ENCODE results near the gene TRIM43. TPM values are rescaled to one million over a fixed set of nuclear protein-coding genes. Genes with fewer than 3 reads are reported as not detected.
"Not testable (repeated sequence)": the region's sequence is repeated elsewhere in the genome, so short reads cannot be mapped to it uniquely, and the experiment has no call there.

TRIM43 gene
- total RNA-seq, result not detected

DNA sequence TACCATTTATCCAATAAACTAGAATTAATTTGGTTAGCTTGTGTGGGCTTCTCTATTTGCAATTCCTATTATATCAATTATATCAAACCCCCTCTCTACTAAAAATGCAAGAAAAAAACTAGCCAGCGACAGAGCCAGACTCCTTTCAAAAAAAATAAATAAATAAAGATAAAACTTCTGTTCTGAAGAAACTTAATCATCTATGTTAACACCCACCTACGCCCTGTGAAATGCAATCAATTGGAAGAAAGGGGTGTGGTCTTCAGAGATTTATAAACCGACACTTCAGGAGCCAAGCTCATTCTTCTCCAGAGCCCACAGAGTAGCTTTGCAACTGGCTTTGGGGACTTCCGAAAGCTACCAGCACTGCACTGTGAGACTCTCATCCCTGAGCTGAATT, at the start of gene TRIM43:
Gene TRIM43 (plus strand): TSS at position 301 of the 400 bp plus-strand sequence. CDS start 2,023 bp downstream, outside the sequence.
- ATAC-seq; intact Hi-C loops (cut with DNase I); H3K4me3 ChIP-seq; H3K27me3 ChIP-seq; H3K4me1 ChIP-seq; DNase-seq; H3K27ac ChIP-seq; H3K9me3 ChIP-seq; H3K36me3 ChIP-seq (replicated peaks in 1 of 2; ENCODE audit: insufficient read depth in 1 of 2, low read depth in 2 of 2): not testable (repeated sequence)
- 57 to 86% methylated on average over 1 of the region's 4 CpGs for WGBS, 2 donors

- Histone ChIP-seq H3K36me3 (replicated peaks in 1 of 2; ENCODE audit: insufficient read depth in 1 of 2, low read depth in 2 of 2) (no peaks in the 10 kb centered on the region), H3K9me3 (no peaks in the 10 kb centered on the region), H3K4me1 (no peaks in the 10 kb centered on the region), H3K27me3 (no peaks in the 10 kb centered on the region), H3K4me3 (no peak overlapping the region), H3K27ac (no peak overlapping the region)
- WGBS, 2 donors, result 53 to 63% methylated on average over 17 of the region's 17 CpGs
- no peak for DNase-seq
- intact Hi-C loops (cut with DNase I), result no loop called here
- ATAC-seq, result no peak
- TF ChIP-seq, protein P1, sequence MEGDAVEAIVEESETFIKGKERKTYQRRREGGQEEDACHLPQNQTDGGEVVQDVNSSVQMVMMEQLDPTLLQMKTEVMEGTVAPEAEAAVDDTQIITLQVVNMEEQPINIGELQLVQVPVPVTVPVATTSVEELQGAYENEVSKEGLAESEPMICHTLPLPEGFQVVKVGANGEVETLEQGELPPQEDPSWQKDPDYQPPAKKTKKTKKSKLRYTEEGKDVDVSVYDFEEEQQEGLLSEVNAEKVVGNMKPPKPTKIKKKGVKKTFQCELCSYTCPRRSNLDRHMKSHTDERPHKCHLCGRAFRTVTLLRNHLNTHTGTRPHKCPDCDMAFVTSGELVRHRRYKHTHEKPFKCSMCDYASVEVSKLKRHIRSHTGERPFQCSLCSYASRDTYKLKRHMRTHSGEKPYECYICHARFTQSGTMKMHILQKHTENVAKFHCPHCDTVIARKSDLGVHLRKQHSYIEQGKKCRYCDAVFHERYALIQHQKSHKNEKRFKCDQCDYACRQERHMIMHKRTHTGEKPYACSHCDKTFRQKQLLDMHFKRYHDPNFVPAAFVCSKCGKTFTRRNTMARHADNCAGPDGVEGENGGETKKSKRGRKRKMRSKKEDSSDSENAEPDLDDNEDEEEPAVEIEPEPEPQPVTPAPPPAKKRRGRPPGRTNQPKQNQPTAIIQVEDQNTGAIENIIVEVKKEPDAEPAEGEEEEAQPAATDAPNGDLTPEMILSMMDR (IDR thresholded peaks at IDR 0.05), result no peak
Measured at GRCh38 chr2:95551055-95551568, 40.7 kb upstream of the TRIM43 start.

DNA sequence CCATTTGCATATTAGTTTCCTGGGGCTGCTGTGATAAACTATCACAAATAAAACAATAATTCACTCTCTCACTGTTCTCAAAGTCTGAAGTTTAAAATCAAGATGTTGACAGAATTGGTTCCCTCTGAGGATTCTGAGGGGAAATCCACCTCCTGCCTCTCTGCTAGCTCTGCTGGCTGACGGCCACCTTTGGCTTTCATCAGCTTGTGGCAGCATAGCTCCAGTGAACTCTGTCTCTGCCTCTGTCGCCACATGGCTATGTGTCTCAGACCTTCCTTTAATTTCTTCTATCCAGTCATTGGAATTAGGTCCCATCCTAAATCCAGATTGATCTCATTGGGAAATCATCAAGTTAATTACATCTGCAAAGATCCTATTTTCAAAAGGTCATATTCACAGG, 38.9 kb upstream of the TRIM43 start:
- TF ChIP-seq, protein P1 (IDR thresholded peaks at IDR 0.05), result no peak
- no peak for TF ChIP-seq POLR2A (IDR thresholded peaks at IDR 0.05)
- peak in 1 of 4 donors; percentile 18 for DNase-seq
- no peaks in the 10 kb centered on the region for H3K9me3 ChIP-seq
- 47 to 60% methylated on average over 2 of the region's 2 CpGs for WGBS, 2 donors
- no peak for ATAC-seq
- no peaks in the 10 kb centered on the region for H3K36me3 ChIP-seq (replicated peaks in 1 of 2; ENCODE audit: insufficient read depth in 1 of 2, low read depth in 2 of 2)
- intact Hi-C loops (cut with DNase I), result no loop called here
- no peak overlapping the region for H3K27ac ChIP-seq
- H3K4me1 ChIP-seq, result no peaks in the 10 kb centered on the region
- no peaks in the 10 kb centered on the region for H3K27me3 ChIP-seq
- H3K4me3 ChIP-seq, result no peak overlapping the region

- H3K36me3 ChIP-seq (replicated peaks in 1 of 2; ENCODE audit: insufficient read depth in 1 of 2, low read depth in 2 of 2), result no peaks in the 10 kb centered on the region
- no peak for DNase-seq
- intact Hi-C loops (cut with DNase I), result no loop called here
- H3K9me3 ChIP-seq, result no peaks in the 10 kb centered on the region
- no peak overlapping the region for H3K4me3 ChIP-seq
- no peaks in the 10 kb centered on the region for H3K27me3 ChIP-seq
- ATAC-seq, result no peak
- 41 to 42% methylated on average over 2 of the region's 2 CpGs for WGBS, 2 donors
- no peak overlapping the region for H3K27ac ChIP-seq
- no peak for TF ChIP-seq POLR2A (IDR thresholded peaks at IDR 0.05)
- TF ChIP-seq, protein P1 (IDR thresholded peaks at IDR 0.05), result no peak
- H3K4me1 ChIP-seq, result no peaks in the 10 kb centered on the region
Measured at GRCh38 chr2:95569170-95569569, 22.6 kb upstream of the TRIM43 start.

DNA sequence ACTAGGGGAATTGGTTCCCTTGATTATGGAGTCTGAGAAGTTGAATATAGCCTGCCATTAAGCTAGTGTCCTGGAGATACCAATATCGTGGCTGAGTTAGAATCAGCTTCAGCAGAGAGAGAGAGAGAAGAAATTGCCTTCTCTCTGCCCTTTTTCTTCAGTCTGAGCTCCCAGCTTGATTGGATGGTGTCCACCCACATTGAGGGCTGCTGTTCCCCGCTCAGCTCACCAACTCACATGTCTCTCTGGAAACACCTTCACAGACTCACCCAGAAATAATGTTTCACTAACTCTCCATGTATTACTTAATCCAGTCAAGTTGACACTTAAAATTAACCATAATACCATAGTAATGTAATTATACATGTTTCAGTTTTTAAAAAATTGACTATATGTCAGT, 17.9 kb upstream of the TRIM43 start:
- no peaks in the 10 kb centered on the region for H3K27me3 ChIP-seq
- no peak overlapping the region for H3K27ac ChIP-seq
- no peak for ATAC-seq
- H3K4me1 ChIP-seq, result no peaks in the 10 kb centered on the region
- TF ChIP-seq, protein P1 (IDR thresholded peaks at IDR 0.05), result no peak
- TF ChIP-seq POLR2A (IDR thresholded peaks at IDR 0.05), result no peak
- no peaks in the 10 kb centered on the region for H3K9me3 ChIP-seq
- DNase-seq, result no peak
- whole genome bisulfite sequencing, 2 donors, result 64 to 68% methylated on average over 2 of the region's 2 CpGs
- no peak overlapping the region for H3K4me3 ChIP-seq
- no peaks in the 10 kb centered on the region for H3K36me3 ChIP-seq (replicated peaks in 1 of 2; ENCODE audit: insufficient read depth in 1 of 2, low read depth in 2 of 2)
- intact Hi-C loops (cut with DNase I), result no loop called here
